ENCODE measurements around the gene GALNTL6.
"Not testable (repeated sequence)": the region's sequence is repeated elsewhere in the genome, so short reads cannot be mapped to it uniquely, and the experiment has no call there.

GALNTL6 gene

DNA sequence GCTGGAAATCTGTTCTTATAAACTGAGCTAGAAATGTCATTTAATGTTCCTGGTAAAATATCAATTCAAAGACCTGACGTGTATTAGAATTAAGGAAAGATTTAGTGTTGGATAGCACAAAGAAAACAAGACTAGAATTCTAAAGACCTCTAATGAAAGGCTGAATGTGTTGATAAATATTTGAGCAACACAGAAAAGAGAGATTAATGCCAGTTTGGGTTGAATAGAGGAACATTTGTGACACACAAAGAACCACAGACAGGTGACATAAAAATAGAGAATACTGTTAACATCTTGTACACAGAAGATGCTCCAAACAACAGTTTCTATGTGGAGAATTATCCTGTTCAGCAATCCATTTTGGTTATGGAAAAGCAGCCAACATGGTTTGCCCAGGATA is 1133.3 kb downstream of the GALNTL6 start:
- no peak for DNase-seq (ENCODE audit: low read depth)

DNA sequence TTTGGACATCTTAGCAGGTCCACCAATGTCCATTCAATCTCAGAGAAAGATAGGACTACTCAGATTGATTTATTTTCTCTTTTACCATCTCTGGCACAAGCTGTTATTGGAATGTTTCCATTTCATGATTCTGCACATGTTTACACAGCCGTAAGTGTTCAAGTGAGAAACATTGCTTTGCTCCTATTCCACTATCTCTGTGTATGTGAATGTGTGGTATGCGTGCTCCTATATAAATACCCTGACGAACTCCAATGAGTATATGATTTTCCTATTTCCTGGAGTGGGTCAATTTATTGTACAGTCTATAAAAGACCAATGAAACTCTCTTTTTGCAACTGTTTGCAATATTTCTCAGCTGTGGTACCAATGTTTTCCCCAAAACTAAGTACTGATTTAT is 1134.4 kb downstream of the GALNTL6 start:
- DNase-seq (ENCODE audit: low read depth): no peak

DNA sequence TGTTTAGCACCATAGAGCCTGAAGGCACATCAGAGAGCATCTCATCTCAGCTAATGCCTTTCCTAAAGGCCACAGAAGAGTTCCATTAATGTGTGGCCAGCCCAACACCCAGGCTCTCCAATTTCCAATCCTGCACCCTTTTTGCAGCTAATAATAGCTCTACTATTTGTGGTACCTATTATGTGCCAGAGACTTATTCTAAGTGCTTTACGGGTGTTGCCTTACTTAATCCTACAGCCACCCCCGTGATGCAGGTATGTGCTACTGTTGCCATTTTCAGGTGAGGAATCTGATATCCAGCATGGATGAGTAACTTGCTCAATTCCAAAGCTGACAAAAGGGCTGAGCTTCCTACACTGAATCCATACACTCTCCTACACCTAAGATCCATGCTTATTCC is 1137.8 kb downstream of the GALNTL6 start:
- no peak for DNase-seq (ENCODE audit: low read depth)

DNA sequence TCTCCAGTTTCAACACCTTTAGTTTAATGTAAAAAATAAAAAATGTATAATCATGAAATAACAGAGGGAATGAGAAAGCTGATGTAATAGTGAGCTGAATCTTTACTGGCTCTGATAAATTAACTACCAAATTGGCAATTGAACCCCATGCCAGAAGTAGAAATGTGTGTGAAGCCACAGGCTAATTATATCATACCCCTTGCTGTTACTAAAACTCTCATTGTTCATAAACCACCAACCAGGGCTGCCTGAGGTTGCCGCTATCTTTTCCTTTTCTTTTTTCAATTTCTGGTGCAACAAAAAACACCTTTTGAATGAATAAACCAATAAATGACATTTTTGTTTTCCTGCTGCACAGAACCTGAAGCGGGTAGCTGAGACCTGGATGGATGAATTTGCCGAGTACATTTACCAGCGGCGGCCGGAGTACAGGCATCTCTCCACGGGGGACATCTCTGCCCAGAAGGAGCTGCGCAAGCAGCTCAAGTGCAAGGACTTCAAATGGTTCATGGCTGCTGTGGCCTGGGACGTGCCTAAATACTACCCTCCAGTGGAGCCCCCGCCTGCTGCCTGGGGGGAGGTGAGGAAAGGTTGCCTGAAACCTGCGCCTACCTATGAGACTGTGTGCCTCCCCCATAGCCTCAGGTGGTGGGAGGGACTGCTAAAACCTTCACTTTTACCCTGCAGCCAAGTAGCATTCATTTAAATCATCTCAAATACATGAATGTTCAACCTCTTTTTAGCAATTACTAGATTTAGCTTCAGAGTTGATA is 1138.7 kb downstream of the GALNTL6 start:
- no peak for DNase-seq (ENCODE audit: low read depth)

GRCh38 chr4:172953896-172954568 is 1140.8 kb downstream of the GALNTL6 start:
- DNase-seq (ENCODE audit: low read depth): no peak

GRCh38 chr4:172956340-172956739 is 1143.1 kb downstream of the GALNTL6 start:
- DNase-seq (ENCODE audit: low read depth): not testable (repeated sequence)

DNA sequence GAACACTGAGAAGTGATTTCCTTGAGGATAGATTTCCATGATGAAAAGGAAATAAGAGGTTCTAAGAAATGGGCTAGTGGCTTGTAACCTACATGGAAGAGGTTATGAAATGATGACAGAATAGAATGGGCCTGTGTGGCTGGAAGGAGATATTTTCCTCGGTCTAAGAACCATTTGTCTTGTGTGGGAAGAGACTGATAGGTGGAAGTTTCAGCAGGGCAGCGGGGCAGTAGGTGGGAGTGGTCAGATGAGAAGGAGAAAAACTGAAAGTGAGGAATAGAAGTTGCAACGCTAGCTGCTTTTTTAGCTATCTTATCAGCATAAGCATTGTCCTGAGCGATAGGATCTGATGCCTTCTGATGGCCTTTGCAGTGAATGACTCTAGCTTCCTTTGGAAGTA is 1144.0 kb downstream of the GALNTL6 start:
- no peak for DNase-seq (ENCODE audit: low read depth)

DNA sequence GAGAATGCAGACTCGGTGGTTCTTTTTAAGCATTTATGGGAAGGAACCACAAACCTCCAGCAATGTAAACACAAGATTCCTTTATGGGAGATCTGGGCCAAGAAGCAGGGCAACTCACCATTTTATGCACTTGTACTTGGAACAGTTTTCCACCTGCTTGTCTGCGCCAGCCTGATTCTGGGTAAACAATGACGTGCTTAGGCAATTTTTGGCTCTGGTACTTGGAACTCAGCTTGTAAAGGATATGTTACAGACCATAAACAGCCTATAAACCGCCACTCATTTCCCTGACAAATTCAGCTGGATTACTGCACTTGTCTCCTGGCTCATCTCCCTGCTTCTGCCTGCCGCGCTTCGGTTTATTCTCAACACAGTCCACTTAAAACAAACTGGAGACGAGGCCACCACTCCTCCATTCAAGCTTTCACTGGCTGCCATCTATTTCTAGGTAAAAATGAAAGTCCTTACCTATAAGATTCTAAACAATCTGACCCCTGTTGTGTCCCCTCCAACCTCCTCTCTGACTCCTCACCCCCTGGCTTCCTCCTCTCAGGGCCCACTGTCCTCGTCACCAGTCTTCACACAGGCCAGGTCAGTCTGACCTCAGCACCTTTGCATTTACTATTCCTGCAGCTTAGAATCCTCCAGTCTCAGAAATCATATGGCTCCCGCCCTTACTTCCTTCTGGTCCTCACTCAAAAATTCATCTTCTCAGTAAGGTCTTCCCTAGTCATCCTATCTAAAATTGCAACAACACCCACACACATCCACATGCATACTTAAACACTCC is 1149.6 kb downstream of the GALNTL6 start:
- DNase-seq (ENCODE audit: low read depth): no peak

GRCh38 chr4:172963498-172964294 is 1150.5 kb downstream of the GALNTL6 start:
- DNase-seq (ENCODE audit: low read depth): no peak

GRCh38 chr4:172970189-172970588 is 1157.0 kb downstream of the GALNTL6 start:
- not testable (repeated sequence) for DNase-seq (ENCODE audit: low read depth)

DNA sequence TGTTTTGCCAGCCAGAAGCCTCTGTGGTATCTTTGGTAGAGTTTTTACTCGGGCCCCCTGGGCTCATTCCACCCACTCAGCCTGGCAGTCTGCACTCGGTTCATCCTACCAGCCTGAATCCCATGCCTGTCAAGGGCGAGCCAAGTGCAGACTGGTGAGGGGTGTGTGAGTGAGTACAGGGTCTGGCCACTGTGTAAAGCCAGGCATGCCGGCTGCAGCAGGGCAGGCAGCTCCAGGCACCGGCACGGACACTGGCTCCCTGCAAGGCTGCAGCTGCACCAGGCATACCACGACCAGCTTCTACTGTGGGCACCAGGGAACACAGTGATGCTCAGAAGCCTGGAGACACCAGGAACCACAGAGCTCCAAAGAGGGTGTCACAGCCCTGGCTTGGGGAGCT is 1161.4 kb downstream of the GALNTL6 start:
- DNase-seq (ENCODE audit: low read depth): no peak

- DNase-seq (ENCODE audit: low read depth): no peak
Measured at GRCh38 chr4:172975651-172976229, 1162.5 kb downstream of the GALNTL6 start.

DNA sequence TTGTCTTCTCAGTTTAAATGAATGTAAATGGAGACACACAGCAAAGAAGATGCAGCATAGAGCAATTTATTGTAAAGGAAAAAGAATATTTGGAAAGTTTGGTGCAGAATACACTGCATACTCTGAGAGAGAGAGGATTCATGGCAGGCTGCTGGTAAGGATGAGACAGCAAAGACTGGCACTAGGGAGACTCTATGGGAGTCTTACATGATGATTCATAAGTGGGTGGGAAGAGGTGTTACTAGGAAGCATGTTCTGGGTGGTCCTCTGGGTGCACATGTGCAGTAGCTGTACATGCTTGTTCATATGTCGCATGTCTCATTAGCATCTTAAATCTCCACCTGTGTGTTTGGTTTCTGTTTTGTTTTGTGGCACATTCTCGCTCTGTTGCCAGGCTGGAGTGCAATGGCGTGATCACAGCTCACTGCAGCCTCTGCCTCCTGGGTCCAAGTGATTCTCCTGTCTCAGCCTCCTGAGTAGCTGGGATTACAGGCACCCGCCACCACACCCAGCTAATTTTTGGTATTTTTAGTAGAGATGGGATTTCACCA is 1164.4 kb downstream of the GALNTL6 start:
- DNase-seq (ENCODE audit: low read depth): not testable (repeated sequence)

- no peak for DNase-seq (ENCODE audit: low read depth)
Measured at GRCh38 chr4:172978848-172979247, 1165.6 kb downstream of the GALNTL6 start.

GRCh38 chr4:172979332-172979731 is 1166.1 kb downstream of the GALNTL6 start:
- no peak for DNase-seq (ENCODE audit: low read depth)

GRCh38 chr4:172980219-172980618 is 1167.0 kb downstream of the GALNTL6 start:
- DNase-seq (ENCODE audit: low read depth): no peak

DNA sequence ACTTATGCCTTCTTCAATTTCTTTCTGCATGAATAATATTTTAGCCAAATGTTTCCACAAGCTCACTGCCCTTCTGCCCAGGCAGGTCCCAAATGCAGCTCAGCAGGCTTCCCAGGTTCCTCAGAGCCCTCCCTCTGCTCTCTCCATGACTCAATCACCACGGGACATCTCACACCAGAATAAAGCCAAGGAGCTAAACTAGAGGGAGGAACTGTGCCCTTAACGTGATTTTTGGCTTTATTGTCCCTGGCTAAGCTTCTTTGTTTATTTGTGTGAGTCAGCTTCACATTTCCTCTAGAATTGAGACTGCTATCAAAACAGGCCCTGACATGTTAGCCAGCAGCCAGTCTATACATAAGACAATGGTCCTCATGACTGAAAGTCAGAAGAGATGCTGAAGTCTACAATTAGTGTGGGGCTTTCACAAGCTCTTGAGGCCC is 1169.0 kb downstream of the GALNTL6 start:
- no peak for DNase-seq (ENCODE audit: low read depth)

- DNase-seq (ENCODE audit: low read depth): no peak
Measured at GRCh38 chr4:172983014-172983413, 1169.8 kb downstream of the GALNTL6 start.

DNA sequence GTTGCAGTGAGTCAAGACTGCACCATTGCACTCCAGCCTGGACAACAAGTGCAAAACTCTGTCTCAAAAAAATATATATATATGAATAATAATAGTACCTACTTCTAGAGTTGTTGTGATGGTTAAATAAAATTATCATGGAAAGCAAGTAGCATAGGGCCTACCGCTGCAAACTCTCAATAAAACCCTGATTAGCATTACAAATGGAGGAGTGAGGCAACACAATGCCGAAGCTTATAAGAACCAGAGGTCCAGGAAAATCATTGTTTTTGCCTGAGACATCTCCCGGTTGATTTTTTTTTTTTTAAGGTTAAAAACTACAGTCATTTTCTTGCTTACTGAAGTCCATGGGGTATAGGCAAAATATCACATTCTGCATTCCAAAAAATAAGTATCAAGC is 1170.4 kb downstream of the GALNTL6 start:
- no peak for DNase-seq (ENCODE audit: low read depth)

- no peak for DNase-seq (ENCODE audit: low read depth)
Measured at GRCh38 chr4:172985552-172985951, 1172.3 kb downstream of the GALNTL6 start.

GRCh38 chr4:172986114-172986513 is 1172.9 kb downstream of the GALNTL6 start:
- no peak for DNase-seq (ENCODE audit: low read depth)
